ENCODE measurements around the gene NR1D1. TPM values are rescaled to one million over a fixed set of nuclear protein-coding genes. Genes with fewer than 3 reads are reported as not detected.

NR1D1 gene
- total RNA-seq, 1 experiment from 2014 or later = 63.7 TPM

DNA sequence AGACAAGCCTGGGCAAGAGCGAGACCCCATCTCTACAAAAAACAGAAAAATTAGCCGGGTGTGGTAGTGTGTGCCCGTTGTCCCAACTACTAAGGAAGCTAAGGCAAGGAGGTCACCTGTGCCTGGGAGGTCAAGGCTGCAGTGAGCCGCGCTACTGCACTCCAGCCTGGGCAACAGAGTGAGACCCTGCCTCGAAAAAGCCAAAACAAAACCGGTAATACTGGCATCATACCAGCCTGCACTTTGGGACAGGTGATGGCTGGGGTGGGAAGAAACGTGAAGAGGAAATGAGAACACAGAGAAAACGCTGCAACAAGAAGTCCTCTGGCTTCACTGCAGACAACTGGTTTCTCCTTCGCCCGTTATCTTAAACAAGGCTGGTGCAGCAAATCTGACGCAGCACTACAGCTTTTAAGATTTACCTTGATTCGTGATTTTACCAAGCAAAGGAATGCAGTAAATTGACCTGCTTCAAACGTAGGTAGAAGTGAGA is 39.2 kb upstream of the NR1D1 start:
- Histone ChIP-seq H3K4me3 (replicated peaks in 1 of 2; ENCODE audit: low read depth in 1 of 2, low read length in 2 of 2) (peak overlapping the region; percentile 81 to 95), H3K27me3 (ENCODE audit: insufficient read depth, low read length) (no peaks in the 10 kb centered on the region), H3K36me3 (ENCODE audit: control insufficient read depth in 1 of 2, insufficient read depth in 2 of 2, low read length in 2 of 2) (peaks cover 13 to 17% of the 10 kb centered on the region in 2 experiments; a peak in 3 of 4 replicates), H3K27ac (ENCODE audit: low read depth, low read length) (peak overlapping the region; percentile 95), H3K4me2 (ENCODE audit: low read length) (peak overlapping the region; percentile 92), H3K9ac (ENCODE audit: low read length) (peak overlapping the region; percentile 93), H3K79me2 (ENCODE audit: insufficient read depth, low read length) (peaks cover 53% of the 10 kb centered on the region), H3K4me1 (ENCODE audit: control insufficient read depth in 1 of 2, insufficient read depth in 2 of 2, low read length in 2 of 2) (peaks cover 6 to 21% of the 10 kb centered on the region in 2 experiments), H4K20me1 (ENCODE audit: insufficient read depth) (no peaks in the 10 kb centered on the region; the same call in 1 of the 2 replicates), H3K9me3 (ENCODE audit: control insufficient read depth in 1 of 2, insufficient read depth in 1 of 2, low read depth in 1 of 2, low read length in 2 of 2) (no peaks in the 10 kb centered on the region), H2AFZ (ENCODE audit: low read depth, low read length, poor library complexity, severe bottlenecking) (no peak overlapping the region), H3K9me2 (ENCODE audit: insufficient read depth) (no peaks in the 10 kb centered on the region)
- DNase-seq (ENCODE audit: low read depth, low spot score) = no peak
- TSS peak; percentile 87 for BruUV-seq (replicated peaks)
- intact Hi-C loops (cut with micrococcal nuclease) = loop anchor here (1.0 kb wide), 1 partner anchor 26 kb away; no protein-coding TSS in a partner anchor
- RAD21 ChIA-PET (ENCODE audit: low non-redundant PET in 1 of 2, low total read pairs in 2 of 2, uncharacterized antibody in 2 of 2, unreplicated experiment in 2 of 2) = no interaction called here
- TF ChIP-seq, protein P1, sequence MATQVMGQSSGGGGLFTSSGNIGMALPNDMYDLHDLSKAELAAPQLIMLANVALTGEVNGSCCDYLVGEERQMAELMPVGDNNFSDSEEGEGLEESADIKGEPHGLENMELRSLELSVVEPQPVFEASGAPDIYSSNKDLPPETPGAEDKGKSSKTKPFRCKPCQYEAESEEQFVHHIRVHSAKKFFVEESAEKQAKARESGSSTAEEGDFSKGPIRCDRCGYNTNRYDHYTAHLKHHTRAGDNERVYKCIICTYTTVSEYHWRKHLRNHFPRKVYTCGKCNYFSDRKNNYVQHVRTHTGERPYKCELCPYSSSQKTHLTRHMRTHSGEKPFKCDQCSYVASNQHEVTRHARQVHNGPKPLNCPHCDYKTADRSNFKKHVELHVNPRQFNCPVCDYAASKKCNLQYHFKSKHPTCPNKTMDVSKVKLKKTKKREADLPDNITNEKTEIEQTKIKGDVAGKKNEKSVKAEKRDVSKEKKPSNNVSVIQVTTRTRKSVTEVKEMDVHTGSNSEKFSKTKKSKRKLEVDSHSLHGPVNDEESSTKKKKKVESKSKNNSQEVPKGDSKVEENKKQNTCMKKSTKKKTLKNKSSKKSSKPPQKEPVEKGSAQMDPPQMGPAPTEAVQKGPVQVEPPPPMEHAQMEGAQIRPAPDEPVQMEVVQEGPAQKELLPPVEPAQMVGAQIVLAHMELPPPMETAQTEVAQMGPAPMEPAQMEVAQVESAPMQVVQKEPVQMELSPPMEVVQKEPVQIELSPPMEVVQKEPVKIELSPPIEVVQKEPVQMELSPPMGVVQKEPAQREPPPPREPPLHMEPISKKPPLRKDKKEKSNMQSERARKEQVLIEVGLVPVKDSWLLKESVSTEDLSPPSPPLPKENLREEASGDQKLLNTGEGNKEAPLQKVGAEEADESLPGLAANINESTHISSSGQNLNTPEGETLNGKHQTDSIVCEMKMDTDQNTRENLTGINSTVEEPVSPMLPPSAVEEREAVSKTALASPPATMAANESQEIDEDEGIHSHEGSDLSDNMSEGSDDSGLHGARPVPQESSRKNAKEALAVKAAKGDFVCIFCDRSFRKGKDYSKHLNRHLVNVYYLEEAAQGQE (IDR thresholded peaks at IDR 0.05; ENCODE audit: low read depth) = no peak
- no peak for TF ChIP-seq SIN3A (IDR thresholded peaks at IDR 0.05; ENCODE audit: low read depth)
- POLR2A ChIA-PET = interaction anchor here (0.7 to 2.2 kb wide), 10 partner anchors 9 to 305 kb away, joined by 3 to 16 read pairs (median 4); partner anchors contain the start of genes MSL1 and NR1D1
- CTCF ChIA-PET = interaction anchor here (1.5 to 1.7 kb wide), 2 partner anchors 26 to 29 kb away, joined by 5 to 8 read pairs; no protein-coding TSS in a partner anchor
- 0 out of 2 replicates have a peak, but pooled peaks have one; percentile 0 for ATAC-seq

DNA sequence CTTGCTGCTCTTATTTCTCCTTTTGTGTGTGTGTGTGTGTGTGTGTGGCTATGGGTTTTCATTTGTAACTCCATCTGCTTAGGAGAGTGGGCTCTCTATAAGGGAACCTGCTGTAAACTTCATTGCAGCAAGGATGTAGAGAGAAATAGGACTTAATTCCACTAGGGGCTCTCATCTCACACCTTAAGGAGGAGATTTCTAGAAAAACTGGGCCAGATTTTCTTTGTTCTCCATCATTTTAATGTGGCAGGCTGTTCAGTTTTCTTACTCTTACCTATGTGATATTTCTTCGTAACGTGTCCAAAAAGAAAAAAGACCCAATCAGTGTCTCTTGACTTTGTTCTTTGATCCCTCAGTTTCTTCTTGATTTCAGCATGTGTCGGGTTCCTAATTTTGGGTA is 35.4 kb upstream of the NR1D1 start:
- Histone ChIP-seq H3K27ac (ENCODE audit: low read depth, low read length) (peak overlapping the region; percentile 6; the same call in 1 of the 2 replicates), H3K4me3 (replicated peaks in 1 of 2; ENCODE audit: low read depth in 1 of 2, low read length in 2 of 2) (no peak overlapping the region), H3K4me2 (ENCODE audit: low read length) (no peak overlapping the region), H3K9ac (ENCODE audit: low read length) (no peak overlapping the region), H2AFZ (ENCODE audit: low read depth, low read length, poor library complexity, severe bottlenecking) (no peak overlapping the region), H3K9me2 (ENCODE audit: insufficient read depth) (no peaks in the 10 kb centered on the region), H3K36me3 (ENCODE audit: control insufficient read depth in 1 of 2, insufficient read depth in 2 of 2, low read length in 2 of 2) (peaks cover 32 to 37% of the 10 kb centered on the region in 2 experiments), H3K9me3 (ENCODE audit: control insufficient read depth in 1 of 2, insufficient read depth in 1 of 2, low read depth in 1 of 2, low read length in 2 of 2) (no peaks in the 10 kb centered on the region), H4K20me1 (ENCODE audit: insufficient read depth) (no peaks in the 10 kb centered on the region), H3K27me3 (ENCODE audit: insufficient read depth, low read length) (no peaks in the 10 kb centered on the region), H3K79me2 (ENCODE audit: insufficient read depth, low read length) (peaks cover 36% of the 10 kb centered on the region), H3K4me1 (ENCODE audit: control insufficient read depth in 1 of 2, insufficient read depth in 2 of 2, low read length in 2 of 2) (peaks cover 6 to 12% of the 10 kb centered on the region in 2 experiments; a peak in 3 of 4 replicates)
- CTCF ChIA-PET = no interaction called here
- POLR2A ChIA-PET = no interaction called here
- TF ChIP-seq SRF (IDR thresholded peaks at IDR 0.05; ENCODE audit: low read depth) = no peak
- TF ChIP-seq, protein P2, sequence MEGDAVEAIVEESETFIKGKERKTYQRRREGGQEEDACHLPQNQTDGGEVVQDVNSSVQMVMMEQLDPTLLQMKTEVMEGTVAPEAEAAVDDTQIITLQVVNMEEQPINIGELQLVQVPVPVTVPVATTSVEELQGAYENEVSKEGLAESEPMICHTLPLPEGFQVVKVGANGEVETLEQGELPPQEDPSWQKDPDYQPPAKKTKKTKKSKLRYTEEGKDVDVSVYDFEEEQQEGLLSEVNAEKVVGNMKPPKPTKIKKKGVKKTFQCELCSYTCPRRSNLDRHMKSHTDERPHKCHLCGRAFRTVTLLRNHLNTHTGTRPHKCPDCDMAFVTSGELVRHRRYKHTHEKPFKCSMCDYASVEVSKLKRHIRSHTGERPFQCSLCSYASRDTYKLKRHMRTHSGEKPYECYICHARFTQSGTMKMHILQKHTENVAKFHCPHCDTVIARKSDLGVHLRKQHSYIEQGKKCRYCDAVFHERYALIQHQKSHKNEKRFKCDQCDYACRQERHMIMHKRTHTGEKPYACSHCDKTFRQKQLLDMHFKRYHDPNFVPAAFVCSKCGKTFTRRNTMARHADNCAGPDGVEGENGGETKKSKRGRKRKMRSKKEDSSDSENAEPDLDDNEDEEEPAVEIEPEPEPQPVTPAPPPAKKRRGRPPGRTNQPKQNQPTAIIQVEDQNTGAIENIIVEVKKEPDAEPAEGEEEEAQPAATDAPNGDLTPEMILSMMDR (IDR thresholded peaks at IDR 0.05 in 2 of 3, conservative IDR thresholded peaks at IDR 0.05 in 1 of 3; ENCODE audit: borderline replicate concordance in 1 of 3, insufficient read depth in 1 of 3, low read depth in 2 of 3, low read length in 2 of 3) = peak in 1 of 3 experiments; percentile 16; a peak in 1 of 6 replicates
- TF ChIP-seq, protein P3, sequence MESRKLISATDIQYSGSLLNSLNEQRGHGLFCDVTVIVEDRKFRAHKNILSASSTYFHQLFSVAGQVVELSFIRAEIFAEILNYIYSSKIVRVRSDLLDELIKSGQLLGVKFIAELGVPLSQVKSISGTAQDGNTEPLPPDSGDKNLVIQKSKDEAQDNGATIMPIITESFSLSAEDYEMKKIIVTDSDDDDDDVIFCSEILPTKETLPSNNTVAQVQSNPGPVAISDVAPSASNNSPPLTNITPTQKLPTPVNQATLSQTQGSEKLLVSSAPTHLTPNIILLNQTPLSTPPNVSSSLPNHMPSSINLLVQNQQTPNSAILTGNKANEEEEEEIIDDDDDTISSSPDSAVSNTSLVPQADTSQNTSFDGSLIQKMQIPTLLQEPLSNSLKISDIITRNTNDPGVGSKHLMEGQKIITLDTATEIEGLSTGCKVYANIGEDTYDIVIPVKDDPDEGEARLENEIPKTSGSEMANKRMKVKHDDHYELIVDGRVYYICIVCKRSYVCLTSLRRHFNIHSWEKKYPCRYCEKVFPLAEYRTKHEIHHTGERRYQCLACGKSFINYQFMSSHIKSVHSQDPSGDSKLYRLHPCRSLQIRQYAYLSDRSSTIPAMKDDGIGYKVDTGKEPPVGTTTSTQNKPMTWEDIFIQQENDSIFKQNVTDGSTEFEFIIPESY (IDR thresholded peaks at IDR 0.05; ENCODE audit: extremely low read depth, insufficient replicate concordance, low read length) = no peak
- ATAC-seq (no peak), DNase-seq (ENCODE audit: low read depth, low spot score) (no peak)
- no TSS peak for BruUV-seq (replicated peaks)
- RAD21 ChIA-PET (ENCODE audit: low non-redundant PET in 1 of 2, low total read pairs in 2 of 2, uncharacterized antibody in 2 of 2, unreplicated experiment in 2 of 2) = no interaction called here
- intact Hi-C loops (cut with micrococcal nuclease) = no loop called here
